G401.6 (cell line): Measurements from ENCODE around the gene SUCLA2.
A peak's percentile ranks its signal among the peaks of the same experiment; 100 is the strongest.
"Not testable (repeated sequence)": the region's sequence is repeated elsewhere in the genome, so short reads cannot be mapped to it uniquely, and the experiment has no call there.

Source experiments
- FAIRE-seq: peaks from 2 replicates; lab custom pipeline; 2012; peaks lifted over from hg19 to GRCh38; lab: Jason Lieb, UNC

The SUCLA2 gene

DNA sequence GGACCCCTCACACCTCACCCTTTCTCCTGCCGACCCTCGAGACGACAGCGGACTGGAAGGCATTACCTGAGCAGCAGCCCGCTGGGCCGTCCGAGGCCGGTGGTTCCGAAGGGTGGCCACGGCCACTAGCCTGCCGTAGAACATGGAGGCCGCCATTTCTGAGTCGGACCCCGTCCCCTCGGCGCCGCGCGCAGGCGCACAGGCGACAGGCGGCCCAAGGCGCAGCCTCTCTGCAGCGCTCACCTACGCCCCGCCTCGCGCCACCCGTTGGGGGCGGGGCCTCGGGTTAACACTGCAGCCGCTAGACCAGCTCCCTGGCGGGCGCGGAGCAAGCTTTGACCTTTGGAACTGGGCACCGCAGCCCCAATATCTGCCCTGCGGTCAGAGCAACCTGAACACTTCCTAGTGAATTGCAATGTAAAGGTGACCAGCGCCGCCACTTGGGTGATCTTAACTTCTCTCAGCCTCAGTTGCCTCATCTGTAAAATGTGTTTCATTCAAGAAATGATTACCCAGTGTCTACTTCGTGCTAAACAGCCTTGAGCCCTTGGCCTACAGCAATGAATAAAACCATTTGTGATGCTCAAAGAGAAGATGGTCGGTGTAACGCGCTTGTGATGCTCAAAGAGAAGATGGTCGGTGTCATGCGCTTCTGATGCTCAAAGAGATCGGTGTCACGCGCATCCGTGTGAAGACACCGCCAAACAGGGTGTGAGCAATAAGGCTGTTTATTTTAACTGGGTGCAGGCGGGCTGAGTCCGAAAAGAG lies at the start of gene SUCLA2:
TSS of gene SUCLA2 (minus strand) at position 160 of the 768 bp plus-strand sequence. CDS start at position 156, 4 bp downstream.
- FAIRE-seq, result peak; percentile 19

GRCh38 chr13:48050550-48050949 lies 49.5 kb upstream of the SUCLA2 start:
- FAIRE-seq, result no peak

- FAIRE-seq, result peak; percentile 40
Observed at GRCh38 chr13:48043789-48044503, 42.9 kb upstream of the SUCLA2 start.

DNA sequence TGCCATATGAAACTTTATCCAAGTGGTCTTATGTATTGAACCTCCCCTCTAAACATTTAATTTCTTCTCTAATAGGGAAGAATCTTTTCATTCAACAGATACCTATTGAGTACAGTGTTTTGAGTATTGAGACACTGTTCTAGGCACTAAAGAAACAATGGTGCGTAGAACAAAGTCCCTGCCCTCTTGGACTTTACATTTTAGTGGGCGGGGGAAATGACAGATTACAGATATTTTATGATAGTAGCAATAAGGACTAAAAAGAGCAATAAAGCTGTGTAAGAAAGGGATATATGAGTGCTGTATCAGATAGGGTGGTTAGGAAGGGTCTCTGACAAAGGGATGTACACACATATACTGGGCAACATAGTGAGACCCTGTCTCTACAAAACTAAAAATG lies 41.8 kb upstream of the SUCLA2 start:
- no peak for FAIRE-seq

- no peak for FAIRE-seq
Observed at GRCh38 chr13:48040896-48041295, 39.8 kb upstream of the SUCLA2 start.

DNA sequence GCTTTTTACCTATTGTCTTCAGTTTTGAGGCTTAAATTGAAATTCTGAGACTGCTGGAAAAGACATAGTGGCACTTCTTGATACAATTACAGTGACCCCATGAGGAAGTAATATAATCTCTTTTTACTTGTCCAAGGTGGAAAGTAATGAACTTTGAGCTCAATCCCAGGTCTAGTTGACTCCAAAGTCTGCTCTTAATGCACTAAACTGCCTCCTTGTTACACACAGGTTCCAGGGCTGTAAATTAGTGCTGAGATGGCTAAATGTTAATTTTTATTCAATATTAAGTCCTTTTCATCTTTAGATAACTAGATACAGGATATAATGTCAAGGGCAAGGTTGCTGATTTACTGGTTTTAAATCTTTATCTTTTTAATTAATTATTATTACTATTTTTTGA lies 39.0 kb upstream of the SUCLA2 start:
- FAIRE-seq, result no peak

DNA sequence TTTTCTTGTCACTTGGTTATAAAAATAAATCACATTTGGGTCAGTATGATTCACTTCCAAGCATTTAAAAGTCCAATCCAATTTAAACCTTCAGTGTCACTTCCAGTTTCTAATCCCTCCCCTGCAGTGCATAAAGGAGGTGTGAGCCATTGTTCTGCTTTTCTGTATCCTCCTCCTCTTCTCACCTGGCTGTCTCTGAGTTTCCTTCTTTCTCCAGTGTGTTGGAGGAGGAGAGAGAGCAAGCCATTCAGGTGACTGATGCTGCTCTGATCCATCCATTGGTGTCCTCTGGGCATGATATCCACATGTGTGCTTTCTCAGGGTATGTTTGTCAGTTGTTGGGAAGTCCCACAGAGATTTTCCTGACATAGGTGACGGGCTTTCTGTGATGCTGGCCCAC lies 37.7 kb upstream of the SUCLA2 start:
- no peak for FAIRE-seq

- FAIRE-seq, result peak; percentile 98
Observed at GRCh38 chr13:48037346-48038173, 36.5 kb upstream of the SUCLA2 start, which contains the start of gene NUDT15. Gene NUDT15 (plus strand): TSS chr13:48037726. CDS start chr13:48037747, 21 bp downstream.

DNA sequence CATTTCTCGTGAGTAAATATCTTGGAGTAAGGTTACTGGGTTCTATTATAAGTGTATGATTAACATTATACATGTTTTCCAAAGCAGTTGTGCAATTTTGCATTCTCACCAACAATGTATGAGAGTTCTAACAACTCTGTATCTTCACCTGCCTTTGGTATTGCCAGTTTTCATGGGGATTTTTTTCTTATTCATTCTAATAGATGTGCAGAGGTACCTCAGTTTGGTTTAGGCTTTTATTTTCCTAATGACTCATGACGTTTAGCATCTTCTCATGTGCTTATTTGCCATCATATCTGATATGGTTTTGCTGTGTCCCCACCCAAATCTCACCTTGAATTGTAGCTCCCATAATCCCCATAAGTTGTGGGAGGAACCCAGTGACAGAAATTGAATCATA lies 28.8 kb upstream of the SUCLA2 start:
- no peak for FAIRE-seq

GRCh38 chr13:48028066-48028465 lies 27.0 kb upstream of the SUCLA2 start:
- FAIRE-seq, result no peak

DNA sequence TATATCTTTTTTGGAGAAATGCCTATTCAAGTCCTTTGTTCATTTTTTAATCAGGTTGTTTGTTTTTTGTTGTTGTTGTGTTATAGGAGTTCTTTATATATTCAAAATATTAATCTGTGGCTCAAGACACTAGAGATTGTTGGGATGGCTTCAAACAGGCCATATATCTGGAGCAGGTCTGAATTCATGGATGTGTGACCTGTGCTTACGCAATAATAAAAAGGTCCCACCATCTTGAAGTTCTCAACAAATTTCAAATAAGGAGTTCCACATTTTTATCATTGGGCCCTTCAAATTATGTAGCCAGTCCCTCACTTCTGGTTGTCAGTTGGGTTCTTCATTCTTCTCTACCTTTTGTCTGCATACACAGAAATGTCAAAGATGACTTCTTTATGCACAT lies 18.7 kb upstream of the SUCLA2 start:
- no peak for FAIRE-seq

GRCh38 chr13:48018637-48019036 lies 17.6 kb upstream of the SUCLA2 start:
- no peak for FAIRE-seq

GRCh38 chr13:48014359-48014758 lies 13.3 kb upstream of the SUCLA2 start:
- no peak for FAIRE-seq

DNA sequence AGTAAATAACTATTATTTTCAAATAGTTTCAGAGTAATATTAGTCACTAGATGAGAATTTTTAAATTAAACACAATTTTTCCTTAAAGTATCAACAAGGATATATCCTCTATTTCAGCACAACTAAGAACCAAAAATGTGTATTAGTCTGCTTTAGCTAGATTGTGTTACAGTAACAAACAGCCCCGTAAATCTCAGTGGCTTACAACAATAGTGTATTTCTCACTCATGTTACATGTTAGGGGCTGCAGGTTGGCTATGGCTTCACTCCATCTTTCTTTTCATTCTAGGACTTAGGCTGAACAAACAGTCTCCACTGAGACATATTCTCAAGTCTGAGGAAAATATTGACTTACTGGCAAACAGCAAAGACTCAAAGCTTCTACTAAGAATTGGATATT lies 11.6 kb upstream of the SUCLA2 start:
- FAIRE-seq, result no peak

GRCh38 chr13:48010698-48011097 lies 9.6 kb upstream of the SUCLA2 start:
- no peak for FAIRE-seq

DNA sequence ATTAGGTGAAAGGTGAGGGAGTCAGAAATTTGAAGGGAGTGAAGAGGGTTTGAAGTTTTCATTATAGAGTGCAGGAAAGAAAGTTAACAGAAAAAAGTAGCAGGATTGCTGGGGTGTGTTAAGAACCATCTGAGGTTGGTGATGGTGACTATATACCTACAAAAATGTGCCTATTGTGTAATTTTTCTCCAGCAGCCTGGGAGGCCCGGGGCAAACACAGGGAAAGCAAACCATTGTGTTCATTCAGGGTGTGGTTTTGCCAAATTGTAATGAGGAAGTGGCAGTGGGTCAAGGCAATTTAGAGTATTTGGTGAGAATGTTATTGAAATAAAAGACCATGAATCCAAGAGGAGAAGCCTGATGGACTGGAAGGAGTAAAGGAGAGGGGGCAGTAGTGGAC lies 8.2 kb upstream of the SUCLA2 start:
- FAIRE-seq, result no peak

- no peak for FAIRE-seq
Observed at GRCh38 chr13:48006396-48006795, 5.3 kb upstream of the SUCLA2 start.

- no peak for FAIRE-seq
Observed at GRCh38 chr13:48004201-48004600, 3.1 kb upstream of the SUCLA2 start.

GRCh38 chr13:48001999-48002398 lies 926 bp upstream of the SUCLA2 start:
- not testable (repeated sequence) for FAIRE-seq

DNA sequence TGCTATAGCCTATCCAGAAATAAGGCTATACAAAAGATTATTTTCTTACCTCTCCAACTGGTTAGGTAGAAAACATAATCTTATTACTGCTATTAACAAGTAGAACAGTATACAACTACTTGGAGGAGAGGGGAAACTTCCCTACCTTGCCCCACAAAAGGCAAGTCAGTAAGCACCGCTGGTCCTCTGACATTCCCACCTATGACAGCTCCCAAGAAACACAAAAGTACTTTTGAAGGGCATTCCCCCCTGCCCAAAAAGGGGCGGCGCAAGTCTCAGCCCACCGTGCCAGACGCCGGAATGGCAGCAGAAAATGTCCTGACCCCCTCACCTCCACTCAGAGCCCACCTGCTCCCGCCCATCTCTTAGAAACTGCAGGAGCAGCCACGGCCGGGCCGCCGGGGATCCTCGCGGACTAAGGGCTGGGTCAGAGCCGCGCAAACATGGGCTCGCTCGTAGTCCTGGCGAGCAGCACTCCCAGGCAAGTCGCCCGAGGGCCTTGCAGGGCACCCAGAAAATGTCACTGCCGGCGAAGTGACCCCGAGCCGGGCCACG lies 437 bp downstream of the SUCLA2 start:
- no peak for FAIRE-seq

DNA sequence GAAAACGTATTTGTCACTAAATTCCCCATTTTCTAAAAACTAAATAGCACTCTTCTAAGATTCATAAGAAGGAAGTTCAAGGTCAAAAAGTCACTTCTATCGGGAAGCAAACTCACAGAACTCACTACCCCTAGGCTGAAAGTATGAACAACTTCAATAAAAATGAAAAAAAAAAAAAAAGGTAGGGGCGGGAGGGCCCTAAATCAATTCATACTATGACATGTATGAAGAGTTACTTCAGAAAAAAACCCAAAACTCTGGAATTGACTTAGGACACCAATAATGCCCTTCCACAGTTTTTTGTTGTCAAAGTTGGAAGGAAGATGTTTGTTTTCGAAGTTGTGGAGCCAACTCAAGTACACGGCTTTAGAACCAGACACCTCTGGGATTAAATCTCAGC lies 1.1 kb downstream of the SUCLA2 start:
- no peak for FAIRE-seq

GRCh38 chr13:47997384-47997783 lies 3.7 kb downstream of the SUCLA2 start:
- no peak for FAIRE-seq
